GM21367 (cell line): Measurements from ENCODE around the gene ELP4.

ENCODE experiments used
- ATAC-seq: cut with Tn5 transposase; IDR thresholded peaks from one replicate; pipeline ENCODE4 v1.9.1; 2021; ENCODE audit not compliant: unreplicated experiment

Gene ELP4

GRCh38 chr11:31798057-31798553 lies 288.5 kb downstream of the ELP4 start:
- ATAC-seq = no peak

- no peak for ATAC-seq
These were observed 289.2 kb downstream of the ELP4 start for GRCh38 chr11:31798554-31799434.

GRCh38 chr11:31799435-31800397 lies 290.1 kb downstream of the ELP4 start:
- no peak for ATAC-seq

DNA sequence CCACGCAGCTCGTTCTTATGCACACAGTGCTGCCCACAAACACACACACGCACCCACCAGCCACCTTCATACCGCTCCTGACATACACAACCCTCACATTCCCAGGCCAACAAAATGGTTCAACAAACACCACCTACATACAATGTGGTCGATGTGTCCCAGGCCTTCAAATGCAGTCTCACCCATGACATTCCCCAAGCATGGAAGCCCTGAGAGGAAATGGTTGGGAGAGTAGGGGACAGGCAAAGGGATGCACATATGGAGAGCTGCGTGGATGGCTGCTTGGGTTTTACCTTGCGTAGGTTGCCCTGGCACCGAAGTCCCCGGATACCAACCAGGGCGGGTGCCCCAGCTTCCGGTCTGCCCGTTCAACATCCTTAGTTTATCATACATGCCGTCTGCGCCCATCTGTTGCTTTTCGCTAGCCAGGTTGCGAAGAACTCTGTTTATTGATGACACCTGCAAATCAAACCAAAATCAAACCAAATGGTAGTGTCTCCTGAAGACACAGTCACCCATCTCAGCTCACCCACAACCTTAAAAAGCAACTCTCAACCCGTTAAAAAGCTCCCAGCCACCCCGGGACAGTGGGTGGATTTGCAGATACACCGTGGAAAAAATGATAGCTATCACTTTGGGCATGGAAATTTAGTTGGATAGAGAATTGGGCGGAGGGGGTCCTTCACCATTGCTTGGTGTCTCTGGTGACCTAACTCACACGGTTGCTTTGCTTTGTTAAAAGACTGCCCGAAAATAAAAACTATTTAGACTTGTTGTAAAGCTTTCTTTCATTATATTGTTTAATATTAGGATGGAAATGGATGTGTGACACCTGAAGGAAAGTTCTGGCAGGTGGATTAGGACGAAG lies 291.1 kb downstream of the ELP4 start:
- no peak for ATAC-seq

- no peak for ATAC-seq
These were observed 291.7 kb downstream of the ELP4 start for GRCh38 chr11:31801298-31801702.

DNA sequence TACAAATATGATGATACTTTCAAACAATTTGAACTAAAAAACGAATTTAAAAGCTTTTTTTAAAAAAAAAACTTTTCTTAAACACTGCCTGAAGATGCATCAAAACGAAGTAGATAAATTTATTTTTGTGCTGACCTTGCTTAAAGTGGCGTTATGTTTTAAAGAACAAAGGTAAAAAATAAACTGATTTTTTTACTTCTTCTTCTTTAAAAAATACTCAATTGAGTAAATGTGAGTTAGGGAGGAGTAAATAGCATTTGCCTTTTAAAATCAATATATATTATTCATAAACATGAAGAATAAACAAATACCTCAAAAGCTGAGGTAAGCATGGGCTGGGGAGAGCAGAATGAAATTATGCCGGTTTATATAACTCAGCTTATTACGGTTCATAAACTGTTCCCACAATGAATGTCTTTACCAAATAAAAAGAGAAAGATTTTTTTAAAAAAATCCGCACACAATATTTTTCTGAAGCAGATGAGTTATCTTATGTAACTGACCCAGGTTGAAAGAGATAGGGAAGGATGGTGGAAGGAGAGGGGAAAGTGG lies 292.5 kb downstream of the ELP4 start:
- ATAC-seq = no peak

- ATAC-seq = no peak
These were observed 293.0 kb downstream of the ELP4 start for GRCh38 chr11:31802609-31802989.

GRCh38 chr11:31802990-31803812 lies 293.6 kb downstream of the ELP4 start:
- ATAC-seq = no peak

DNA sequence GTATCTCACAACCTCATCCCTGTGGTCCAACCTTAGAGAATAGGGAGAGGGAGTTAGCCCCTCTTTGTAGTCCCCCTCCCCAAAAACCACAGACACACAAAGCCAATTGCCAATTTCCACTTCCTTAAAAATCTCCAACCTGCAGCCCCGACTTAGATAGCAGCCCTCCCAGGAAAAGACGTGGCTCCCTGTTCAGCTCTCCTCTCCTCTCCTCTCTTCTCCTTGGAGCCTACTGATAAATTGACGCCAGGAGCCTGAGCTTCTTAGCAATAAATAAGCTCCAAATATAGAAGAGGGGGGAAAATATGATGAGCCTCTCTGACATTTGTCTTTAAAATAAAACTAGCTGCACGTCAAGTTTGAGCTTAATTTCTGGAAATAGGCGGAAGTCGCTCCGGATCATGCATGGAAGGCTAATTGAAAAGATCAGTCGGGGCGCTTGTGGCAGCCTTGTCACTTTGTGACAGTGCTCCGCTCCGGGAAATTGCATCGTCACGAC lies 294.3 kb downstream of the ELP4 start:
- no peak for ATAC-seq

DNA sequence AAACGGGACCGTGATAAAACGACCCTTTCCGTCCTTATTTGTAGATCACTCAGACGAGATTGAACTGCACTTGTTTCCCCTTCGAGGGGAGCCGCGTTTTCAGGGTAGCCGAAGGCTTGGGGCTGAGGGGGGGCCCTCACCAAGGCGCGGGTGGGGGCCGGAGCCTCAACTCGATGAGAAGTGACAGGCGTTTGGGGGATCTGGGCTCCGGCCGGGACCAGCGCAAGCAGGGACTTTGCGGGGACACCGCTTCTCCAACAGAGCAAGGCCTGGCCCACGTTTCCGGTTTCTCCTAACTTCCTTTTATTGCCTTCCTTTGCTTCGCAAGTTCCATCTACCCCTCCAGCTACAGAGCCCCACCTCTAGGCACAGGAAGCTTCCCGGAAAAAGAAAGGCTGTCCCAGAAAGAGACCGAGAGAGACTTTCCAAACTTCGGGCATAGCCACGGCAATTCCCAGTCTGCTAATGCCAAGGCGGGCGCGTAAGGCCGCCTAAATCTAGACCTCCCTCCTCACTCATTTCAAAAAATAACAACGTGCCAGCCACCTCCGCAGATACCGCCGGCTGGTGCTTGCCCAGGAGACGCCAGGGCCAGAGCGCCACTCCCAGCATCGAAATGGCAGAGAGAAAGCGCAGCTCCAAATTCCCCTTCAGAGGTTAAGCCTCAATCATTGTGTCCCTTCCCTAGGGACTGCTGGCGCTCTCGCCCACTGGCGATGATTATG lies 294.9 kb downstream of the ELP4 start:
- ATAC-seq = no peak

DNA sequence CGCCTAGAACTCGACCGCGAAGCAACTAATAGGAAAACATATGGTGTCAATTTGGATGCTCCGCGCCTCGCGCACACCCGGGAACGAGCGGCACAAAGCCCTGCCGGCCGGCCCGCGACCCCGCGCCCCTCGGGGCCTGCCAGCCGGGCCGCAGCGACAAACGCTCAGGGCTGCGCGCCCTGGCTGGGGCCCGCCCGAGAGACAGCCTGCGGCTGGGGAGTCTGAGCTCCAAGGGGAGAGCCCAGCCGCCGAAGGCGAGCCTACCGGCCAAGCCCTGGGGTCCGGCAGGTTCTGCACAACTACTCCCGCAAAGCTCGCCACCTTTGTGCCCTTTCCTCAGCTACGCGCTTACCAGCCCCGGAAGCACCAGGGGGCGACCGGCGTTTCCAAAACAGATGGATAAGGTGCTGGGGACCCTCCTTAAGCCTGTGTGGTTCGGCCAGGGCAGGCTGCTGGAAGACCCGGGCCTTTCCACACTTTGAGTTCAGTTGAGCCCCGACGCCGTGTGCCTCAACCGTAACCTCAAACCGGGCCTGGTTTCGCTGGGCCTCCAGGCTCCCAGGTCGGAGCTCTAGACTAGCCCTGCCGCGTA lies 295.6 kb downstream of the ELP4 start:
- ATAC-seq = no peak

- ATAC-seq = no peak
These were observed 296.1 kb downstream of the ELP4 start for GRCh38 chr11:31805629-31806185.

DNA sequence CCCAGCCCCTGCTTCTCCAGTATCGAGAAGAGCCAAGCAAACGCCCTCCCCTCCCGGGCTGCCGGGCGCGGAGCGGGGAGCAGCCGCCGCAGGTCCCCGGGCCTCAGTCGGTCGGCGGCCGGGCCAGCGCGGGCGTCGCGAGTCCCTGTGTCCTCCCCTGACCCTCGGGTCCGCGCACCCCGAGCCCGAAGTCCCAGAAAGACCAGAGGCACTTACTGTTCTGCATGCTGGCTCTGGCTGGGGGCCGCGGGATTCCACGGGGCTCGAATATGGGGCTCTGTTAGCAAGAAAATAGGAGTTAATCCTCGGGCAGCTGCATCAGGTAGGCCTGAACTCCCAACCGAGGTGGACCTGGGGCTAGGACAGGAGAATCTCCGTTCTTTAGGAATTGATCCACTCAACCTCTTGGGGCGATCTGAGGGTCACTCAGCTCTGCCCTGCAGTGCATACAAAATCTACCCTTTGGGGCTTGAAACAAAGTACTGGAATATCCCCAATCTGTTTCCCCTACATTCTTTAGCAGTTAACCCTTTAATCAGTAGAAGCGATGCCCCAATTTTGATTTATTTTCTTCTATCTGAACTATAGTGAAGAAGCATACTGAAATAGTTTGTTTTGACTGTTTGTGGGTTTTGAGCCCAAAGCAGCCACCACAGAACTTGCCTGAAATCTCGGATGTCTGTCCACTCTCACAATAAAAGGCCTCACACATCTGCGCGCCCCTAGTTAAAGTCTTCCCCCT lies 296.8 kb downstream of the ELP4 start:
- ATAC-seq = no peak

- ATAC-seq = no peak
These were observed 297.6 kb downstream of the ELP4 start for GRCh38 chr11:31806928-31807798.

DNA sequence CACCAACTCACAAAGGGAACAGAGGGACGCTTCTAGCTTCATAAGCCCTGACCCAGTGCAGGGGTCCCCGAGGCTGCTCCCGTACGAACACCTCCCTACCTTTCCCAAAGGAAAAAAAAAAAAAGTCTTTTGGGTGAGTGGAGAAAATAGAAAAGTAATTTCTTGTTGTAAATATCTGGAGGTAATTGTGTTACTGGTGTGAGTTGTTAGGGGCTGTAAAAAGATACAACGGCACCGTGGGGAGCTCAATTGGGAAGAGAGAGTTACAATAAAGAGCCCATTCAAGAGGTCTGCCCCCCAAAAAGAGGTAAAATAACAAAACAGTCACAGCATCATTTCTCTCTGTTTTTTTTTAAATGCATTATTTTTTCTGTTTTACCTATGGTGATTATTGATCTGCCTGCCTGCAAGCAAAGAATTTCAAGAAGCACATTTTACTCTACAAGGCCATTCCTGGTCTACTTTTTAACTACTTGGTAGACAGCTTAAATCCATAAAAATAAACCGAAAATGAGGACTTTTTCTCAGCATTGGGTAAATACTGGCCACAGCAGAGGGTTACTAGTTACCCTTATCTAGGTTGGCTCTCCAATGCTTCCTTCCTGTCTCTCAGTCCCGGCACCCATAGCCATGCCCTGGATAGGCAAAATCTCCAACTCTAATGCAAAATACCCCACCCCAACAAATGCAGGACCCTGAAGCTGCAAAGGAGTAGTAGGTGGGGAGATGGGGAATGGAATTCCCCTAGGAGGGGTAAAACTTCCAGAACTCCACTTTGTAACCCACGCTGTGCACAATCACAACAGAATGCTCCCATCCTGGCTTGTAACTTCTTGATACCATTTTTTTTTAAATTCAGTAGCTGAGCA lies 298.5 kb downstream of the ELP4 start:
- no peak for ATAC-seq
